SK-N-SH (cell line): ENCODE results near the gene PTPN14.

Source experiments
- CTCF ChIP-seq: fragments of 200-600 bp; sonication (generic); IDR thresholded peaks from 2 replicates; pipeline ENCODE4 v1.6.1; 2017; ENCODE audit warnings: antibody characterized with exemption, mild to moderate bottlenecking, moderate library complexity
- EZH2phosphoT487 ChIP-seq: fragments of 200-600 bp; sonication (generic); IDR thresholded peaks from 2 replicates; pipeline ENCODE4 v1.6.1; 2017; ENCODE audit warnings: low read depth, mixed run types, mild to moderate bottlenecking, antibody characterized with exemption, moderate library complexity, borderline replicate concordance
- TAF1 ChIP-seq: IDR thresholded peaks from 2 replicates; pipeline ENCODE4 v1.6.1; 2012; ENCODE audit warnings: low read depth, mild to moderate bottlenecking, low read length, moderate library complexity, borderline replicate concordance
- TCF12 ChIP-seq: IDR thresholded peaks from 2 replicates; pipeline ENCODE4 v1.4.0; 2012
- YY1 ChIP-seq: IDR thresholded peaks from 2 replicates; pipeline ENCODE4 v1.4.0; 2012; ENCODE audit warnings: low read depth, mild to moderate bottlenecking

GRCh38 chr1:214316593-214316992, 234.8 kb downstream of the PTPN14 start:
- TF ChIP-seq CTCF: no peak
- no peak for TF ChIP-seq TAF1
- TF ChIP-seq TCF12: no peak; the same call in 1 of the 2 replicates
- no peak for TF ChIP-seq EZH2phosphoT487
- no peak for TF ChIP-seq YY1
